GM20431 (cell line): ENCODE results near the gene FBXO15.

ENCODE experiments used
- in situ Hi-C: fragments of 300-500 bp; cut with MseI, MboI; formaldehyde crosslinking; loops from one replicate; pipeline ENCODE4 v1.15.0; 2020; ENCODE audit warnings: low sequenced_read_pairs; ENCODE audit not compliant: unreplicated experiment

The FBXO15 gene, protein sequence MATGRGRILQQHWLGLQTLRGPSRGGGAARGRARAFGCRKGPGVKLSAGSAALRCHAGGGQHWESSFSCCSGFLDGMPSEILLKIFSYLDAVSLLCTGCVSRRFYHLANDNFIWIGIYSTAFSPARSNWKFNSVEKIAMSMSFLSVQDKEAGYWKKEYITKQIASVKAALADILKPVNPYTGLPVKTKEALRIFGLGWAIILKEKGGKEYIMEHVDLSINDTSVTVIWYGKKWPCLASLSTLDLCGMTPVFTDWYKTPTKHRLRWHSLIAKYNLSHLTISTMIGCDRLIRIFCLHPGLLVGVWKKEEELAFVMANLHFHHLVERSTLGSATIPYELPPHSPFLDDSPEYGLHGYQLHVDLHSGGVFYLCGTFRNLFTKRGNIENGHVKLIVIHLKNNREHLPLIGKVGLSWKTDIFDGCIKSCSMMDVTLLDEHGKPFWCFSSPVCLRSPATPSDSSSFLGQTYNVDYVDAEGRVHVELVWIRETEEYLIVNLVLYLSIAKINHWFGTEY

GRCh38 chr18:74147779-74148542 lies at the start of gene FBXO15, which contains the start of gene TIMM21:
Gene FBXO15 (minus strand): TSS chr18:74147834. CDS start chr18:74147785, 49 bp downstream.
Gene TIMM21 (plus strand): TSS chr18:74148523. CDS start chr18:74148809, 286 bp downstream.
- in situ Hi-C loops, result no loop called here

GRCh38 chr18:74196220-74197119 lies 48.8 kb upstream of the FBXO15 start:
- in situ Hi-C loops, result loop anchor here (25.0 kb wide), 1 partner anchor 366 kb away; no protein-coding TSS in a partner anchor

GRCh38 chr18:74194691-74195090 lies 47.1 kb upstream of the FBXO15 start:
- in situ Hi-C loops, result loop anchor here (25.0 kb wide), 1 partner anchor 368 kb away; no protein-coding TSS in a partner anchor

DNA sequence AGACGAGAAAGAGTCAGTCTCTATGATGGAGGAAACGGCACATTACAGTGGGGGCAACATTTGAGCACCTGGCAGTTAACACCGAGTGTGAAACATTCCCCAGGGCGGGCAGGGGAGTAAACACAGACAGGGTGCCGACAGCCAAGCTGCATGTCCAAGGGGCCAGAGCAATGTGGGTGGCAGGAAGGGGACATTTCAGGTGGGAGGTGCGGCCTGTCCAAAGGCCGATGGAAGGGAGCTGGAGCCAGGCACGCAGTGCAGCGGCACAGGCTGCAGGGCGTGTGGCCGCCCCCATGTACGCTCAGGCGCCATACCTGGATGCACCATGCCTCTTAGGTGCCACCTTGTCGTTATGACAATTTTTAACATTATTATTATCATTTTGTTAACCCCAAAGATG lies 43.9 kb upstream of the FBXO15 start:
- in situ Hi-C loops, result loop anchor here (25.0 kb wide), 1 partner anchor 371 kb away; no protein-coding TSS in a partner anchor

GRCh38 chr18:74190086-74190485 lies 42.5 kb upstream of the FBXO15 start:
- in situ Hi-C loops, result loop anchor here (25.0 kb wide), 1 partner anchor 372 kb away; no protein-coding TSS in a partner anchor

GRCh38 chr18:74186661-74187060 lies 39.0 kb upstream of the FBXO15 start:
- in situ Hi-C loops, result loop anchor here (25.0 kb wide), 1 partner anchor 376 kb away; no protein-coding TSS in a partner anchor

DNA sequence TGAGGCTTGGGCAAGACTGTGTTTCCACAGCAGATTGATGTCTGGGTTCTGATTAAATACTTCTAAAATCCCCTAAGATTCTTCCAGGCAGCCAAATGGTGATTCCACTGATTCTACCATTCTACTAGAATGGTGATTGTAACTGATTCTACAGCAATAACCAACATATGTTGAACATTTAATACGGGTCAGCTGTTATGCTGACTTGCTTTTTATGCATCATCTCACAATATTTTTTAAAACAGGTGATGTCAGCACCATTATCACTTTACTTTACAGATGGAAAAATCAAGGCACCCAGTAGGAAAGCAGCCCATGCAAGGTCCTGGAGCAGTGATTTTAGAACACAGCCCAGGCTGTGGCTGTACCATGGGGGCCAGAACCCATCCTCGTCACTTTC lies 38.2 kb upstream of the FBXO15 start:
- in situ Hi-C loops, result loop anchor here (25.0 kb wide), 1 partner anchor 376 kb away; no protein-coding TSS in a partner anchor

DNA sequence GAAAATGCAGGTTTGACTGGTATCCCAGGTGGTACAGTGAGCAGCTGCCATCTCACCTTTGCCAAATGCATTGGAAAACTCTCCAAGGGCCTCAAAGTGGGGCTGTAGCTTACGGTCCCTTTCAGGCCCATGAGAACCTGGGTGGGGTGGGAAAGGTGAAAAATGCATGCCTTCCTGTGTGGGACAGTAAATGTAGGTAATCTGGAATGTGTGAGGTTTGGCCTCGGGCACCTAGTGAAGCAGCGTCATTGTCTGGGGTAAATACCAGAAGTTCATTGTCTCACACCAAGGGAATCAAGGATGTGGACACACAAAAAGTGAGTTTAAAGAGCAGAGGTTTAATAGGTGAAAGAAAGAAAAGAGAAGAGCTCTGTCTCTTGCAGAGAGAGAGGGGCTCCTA lies 37.2 kb upstream of the FBXO15 start:
- in situ Hi-C loops, result loop anchor here (25.0 kb wide), 1 partner anchor 377 kb away; no protein-coding TSS in a partner anchor

GRCh38 chr18:74183130-74183529 lies 35.5 kb upstream of the FBXO15 start:
- in situ Hi-C loops, result loop anchor here (25.0 kb wide), 1 partner anchor 379 kb away; no protein-coding TSS in a partner anchor

GRCh38 chr18:74182335-74182734 lies 34.7 kb upstream of the FBXO15 start:
- in situ Hi-C loops, result loop anchor here (25.0 kb wide), 1 partner anchor 380 kb away; no protein-coding TSS in a partner anchor

DNA sequence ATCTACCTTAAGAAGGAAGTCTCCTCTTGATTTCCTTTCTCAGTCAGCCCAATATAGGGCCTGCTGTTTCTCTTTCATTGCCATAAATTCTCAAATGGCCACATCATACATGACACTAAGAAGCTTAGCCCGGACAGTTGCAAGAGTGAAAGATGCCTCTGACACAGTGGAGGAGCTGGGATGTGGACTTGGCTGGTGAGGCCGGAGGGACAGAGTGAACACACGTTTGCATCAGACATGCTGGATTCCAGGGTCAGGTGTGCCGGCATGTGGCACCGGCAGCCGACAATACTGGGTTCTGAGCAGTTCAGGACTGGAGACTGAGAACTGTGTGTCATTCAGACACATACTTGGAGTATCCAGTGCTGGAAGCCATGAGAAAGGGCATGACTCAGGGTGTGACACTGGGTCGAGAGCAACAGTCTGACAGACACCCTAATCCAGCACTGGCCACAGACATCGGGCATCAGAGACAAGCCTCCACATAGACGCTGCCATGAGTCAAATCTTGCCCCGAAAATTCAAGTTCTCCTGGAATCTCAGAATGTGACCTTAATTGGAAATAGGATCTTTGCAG lies 32.1 kb upstream of the FBXO15 start:
- in situ Hi-C loops, result loop anchor here (25.0 kb wide), 1 partner anchor 383 kb away; no protein-coding TSS in a partner anchor

DNA sequence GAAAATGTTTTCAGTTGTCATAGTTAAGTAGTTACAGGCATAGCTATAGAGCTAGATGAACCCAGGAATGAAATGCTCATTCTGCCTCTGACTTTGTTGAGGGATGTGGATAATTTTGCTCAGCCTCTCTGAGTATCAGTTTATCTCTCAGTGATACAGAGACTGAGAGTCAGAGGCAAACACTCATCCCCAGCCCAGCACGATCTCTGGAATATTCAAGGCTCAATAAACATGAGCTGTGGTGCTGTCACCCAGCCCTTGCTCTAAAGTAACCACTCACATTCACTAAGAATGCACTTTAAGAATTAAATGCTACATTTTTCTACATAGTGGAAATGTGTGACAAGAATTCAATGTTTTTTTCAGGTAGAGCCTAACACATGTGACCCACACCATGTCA lies 31.2 kb upstream of the FBXO15 start:
- in situ Hi-C loops, result loop anchor here (25.0 kb wide), 1 partner anchor 383 kb away; no protein-coding TSS in a partner anchor

DNA sequence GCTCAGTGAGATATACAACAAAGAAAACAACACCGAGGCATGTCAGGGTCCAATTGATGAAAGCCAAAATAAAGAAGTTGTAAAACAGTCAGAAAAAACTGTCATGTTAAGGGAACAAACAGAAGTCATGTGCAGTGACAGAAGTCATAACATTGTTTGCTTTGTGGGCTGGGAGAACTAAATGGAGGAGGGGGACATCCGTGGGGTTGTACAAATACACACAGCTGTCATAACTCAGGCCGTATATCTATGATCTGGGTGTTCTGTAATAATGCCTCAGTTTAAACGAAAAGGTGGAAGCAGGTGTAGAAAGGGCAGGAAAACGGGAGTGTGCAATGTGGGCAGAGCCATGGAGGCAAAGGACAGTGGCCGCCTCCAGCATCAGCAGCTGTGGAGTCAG lies 28.0 kb upstream of the FBXO15 start:
- in situ Hi-C loops, result loop anchor here (25.0 kb wide), 1 partner anchor 387 kb away; no protein-coding TSS in a partner anchor

GRCh38 chr18:74173434-74173750 lies 25.8 kb upstream of the FBXO15 start:
- in situ Hi-C loops, result no loop called here

DNA sequence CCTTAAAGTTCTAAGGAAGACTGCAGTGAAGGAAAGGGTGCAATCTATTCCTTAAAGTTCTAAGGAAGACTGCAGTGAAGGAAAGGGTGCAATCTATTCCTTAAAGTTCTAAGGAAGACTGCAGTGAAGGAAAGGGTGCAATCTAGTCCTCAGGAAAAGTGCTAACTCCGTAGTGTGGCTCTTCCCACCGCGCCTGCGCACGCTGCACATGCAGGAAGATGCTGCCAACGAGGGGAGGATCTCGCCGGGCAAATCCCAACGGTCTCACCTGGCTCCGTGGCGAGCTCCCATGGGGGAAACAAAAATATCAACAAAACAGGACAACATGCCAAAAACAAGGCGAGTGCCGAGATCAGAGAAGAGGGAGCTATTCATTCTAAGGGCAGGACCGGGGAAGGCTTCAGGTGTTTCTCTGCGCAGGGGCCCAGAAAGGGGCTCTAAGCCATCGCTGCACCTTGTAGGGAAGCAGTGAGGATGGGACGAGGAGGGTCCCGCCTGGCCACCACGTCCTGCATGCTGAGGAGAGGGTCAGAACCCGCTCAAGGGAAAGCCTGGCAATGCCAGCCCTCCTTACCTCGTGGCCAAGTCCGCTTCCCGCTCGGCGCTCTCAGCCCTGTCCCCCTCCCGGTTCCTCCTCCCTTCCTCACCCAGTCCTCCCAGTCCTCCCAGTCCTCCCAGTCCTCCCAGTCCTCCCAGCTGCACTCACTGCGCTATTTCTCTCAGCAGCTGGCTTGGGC lies 25.2 kb upstream of the FBXO15 start:
- in situ Hi-C loops, result no loop called here

- in situ Hi-C loops, result no loop called here
Observed at GRCh38 chr18:74171910-74172606, 24.4 kb upstream of the FBXO15 start.

DNA sequence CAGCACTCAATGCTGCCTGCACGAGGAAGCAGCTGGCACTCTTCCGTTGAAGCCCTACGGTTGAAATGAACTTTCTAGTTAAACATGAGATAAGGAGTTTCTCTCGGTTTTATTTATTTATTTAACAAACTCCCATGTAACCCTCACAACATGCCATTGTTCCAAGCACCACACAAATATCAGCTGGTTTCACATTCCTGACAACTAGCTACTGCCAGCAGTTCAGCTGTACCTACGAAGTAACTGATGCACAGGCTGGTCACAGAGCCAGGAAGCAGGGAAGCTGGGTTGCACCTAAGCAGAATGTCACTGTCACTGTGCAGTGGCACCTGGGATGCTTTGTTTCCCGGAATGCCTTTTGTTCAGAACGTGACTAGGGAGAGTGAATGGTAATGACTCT lies 18.8 kb upstream of the FBXO15 start:
- in situ Hi-C loops, result no loop called here
